Subcutaneous adipose tissue (tissue), 4 donors: Measurements from ENCODE around the gene BRSK2. TPM values are rescaled to one million over a fixed set of nuclear protein-coding genes. Genes with fewer than 3 reads are reported as not detected.

Source experiments
- total RNA-seq, 4 donors: library from RNA; depleted of rRNA; stranded (reverse); fragments of >200 nt; gene quantifications; one replicate each; pipeline ENCODE4 v1.1.0, GENCODE V29; 2016
- TF ChIP-seq, protein P1 (sequence below): fragments of 450-650 bp; IDR thresholded peaks from one replicate; pipeline ENCODE4 v1.5.1; 2016; ENCODE audit warnings: low read depth, mild to moderate bottlenecking, control low read depth, antibody characterized with exemption, moderate library complexity

The BRSK2 gene
- total RNA-seq, 4 donors from 2014 or later = 0.22 to 0.49 TPM; not detected in 2

DNA sequence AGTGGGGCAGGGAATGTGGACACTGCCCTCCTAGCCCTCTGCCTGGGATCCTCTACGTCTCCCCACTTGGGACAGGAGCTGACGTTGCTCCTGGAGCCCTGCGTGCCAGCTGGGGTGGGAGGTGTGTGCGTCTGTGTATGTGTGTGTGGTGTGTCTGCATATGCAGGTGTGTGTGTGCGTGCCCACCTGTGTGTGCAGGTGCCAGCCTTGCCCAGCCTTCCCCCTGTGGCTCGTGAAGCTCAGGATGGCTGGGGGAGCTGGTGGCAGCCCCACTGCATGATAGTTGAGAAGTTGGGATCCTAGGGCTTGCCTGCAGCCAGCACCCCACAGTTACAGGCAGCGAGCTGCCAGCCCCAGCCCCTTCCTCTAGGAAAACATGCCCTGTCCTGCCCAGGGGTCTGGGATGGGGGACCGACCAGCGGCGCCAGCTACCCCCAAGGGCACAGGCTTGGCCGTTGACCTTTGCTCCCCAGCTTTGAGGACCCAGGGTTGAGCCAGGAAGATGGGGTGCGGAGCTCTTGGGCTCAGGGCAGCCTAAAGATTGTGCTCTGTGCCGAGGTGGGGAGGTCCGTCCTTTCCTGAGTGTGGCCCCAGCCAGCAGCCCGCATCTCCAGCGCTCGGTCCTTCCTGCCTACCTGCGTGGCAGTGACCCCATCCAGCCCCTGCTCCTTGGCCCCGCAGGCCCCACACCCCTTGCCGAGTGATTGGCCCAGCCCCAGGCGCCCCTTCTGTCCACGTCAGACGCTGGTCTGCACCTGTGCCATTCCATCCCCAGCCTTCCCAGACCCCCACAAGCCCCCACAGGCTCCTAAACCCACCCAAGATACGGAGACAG lies 15.7 kb downstream of the BRSK2 start:
- TF ChIP-seq, protein P1, sequence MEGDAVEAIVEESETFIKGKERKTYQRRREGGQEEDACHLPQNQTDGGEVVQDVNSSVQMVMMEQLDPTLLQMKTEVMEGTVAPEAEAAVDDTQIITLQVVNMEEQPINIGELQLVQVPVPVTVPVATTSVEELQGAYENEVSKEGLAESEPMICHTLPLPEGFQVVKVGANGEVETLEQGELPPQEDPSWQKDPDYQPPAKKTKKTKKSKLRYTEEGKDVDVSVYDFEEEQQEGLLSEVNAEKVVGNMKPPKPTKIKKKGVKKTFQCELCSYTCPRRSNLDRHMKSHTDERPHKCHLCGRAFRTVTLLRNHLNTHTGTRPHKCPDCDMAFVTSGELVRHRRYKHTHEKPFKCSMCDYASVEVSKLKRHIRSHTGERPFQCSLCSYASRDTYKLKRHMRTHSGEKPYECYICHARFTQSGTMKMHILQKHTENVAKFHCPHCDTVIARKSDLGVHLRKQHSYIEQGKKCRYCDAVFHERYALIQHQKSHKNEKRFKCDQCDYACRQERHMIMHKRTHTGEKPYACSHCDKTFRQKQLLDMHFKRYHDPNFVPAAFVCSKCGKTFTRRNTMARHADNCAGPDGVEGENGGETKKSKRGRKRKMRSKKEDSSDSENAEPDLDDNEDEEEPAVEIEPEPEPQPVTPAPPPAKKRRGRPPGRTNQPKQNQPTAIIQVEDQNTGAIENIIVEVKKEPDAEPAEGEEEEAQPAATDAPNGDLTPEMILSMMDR = no peak

DNA sequence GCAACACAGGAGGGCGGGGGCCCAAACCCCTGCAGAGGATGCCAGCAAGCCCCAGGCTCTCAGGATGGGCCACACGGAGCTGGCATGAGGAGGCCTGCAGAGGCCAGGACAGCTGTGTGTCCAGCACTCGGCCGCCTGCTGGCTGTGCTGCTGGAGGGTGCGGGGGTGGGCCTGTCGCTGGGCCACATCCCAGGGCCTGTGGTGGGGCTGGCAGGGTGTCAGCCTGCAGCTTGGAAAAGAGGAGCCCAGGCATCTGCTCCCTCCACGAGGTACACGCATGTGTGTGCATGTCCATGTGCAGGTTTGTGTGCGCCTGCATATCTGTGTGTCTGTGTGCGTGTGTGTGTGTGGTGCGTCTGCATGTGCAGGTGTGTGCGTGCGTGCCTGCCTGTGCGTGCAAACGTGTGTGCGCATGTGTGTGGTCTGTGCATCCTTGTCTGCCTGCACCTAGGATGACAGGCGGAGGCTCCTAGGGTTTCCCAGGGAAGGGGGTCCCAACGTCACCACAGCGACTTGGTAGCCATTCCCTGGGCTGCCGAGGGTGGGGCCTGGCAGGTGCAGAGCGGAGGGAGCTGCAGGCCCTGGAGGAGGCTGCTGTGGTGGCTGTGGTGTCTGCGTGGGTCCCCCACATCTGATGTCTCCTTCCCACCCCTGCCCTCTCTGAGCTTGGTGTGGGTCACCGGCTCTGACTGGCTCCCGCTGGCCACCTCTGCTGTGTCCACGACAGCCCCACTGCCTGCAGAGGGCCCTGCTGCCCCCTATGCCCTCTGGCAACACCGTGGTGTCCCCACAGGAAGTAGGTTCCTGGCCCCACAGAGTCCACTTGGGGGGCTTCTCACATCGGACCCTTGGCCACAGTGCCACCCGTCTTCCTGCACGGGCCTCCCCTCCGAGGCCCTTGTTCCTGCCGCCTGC lies 17.1 kb downstream of the BRSK2 start:
- TF ChIP-seq, protein P1 = no peak

DNA sequence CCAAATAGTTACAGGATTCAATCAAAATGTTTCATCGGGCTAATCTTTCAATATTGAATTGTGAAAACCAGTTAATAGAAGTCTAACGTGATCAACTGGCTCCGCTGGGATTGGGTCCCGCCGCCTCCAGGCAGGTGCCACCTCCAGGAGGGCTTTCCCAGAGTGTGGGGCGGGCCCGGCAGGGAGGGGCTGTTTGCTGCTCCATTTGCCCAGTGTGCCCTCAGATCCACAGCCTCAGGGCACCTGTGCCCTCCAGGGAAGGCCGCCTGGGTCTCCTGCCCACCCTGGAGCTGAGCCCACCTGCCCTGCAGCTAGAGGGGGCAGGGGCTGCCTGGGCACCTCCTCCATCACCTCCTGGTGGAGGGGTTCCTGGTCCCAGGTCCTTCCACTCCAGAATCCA lies 17.9 kb downstream of the BRSK2 start:
- TF ChIP-seq, protein P1 = no peak

DNA sequence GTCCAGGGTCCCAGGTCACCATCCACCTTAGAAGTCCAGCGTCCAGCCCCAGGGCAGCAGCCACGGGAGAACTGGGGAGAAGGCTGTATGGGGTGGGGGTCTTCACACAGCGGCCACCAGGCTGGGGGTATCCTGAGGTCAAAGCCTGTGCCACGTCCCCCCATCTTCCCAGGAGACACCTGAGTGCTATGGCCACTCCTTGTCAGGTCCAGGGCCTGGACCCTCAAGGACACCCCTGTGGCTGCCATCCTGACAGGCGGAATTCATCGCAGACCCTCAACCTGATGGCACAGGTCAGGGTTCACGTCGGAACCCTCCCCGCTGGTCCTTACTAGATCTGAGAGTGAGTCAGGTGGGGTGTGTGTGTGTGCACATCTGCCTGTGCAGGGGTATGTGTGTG lies 18.6 kb downstream of the BRSK2 start:
- TF ChIP-seq, protein P1 = no peak

DNA sequence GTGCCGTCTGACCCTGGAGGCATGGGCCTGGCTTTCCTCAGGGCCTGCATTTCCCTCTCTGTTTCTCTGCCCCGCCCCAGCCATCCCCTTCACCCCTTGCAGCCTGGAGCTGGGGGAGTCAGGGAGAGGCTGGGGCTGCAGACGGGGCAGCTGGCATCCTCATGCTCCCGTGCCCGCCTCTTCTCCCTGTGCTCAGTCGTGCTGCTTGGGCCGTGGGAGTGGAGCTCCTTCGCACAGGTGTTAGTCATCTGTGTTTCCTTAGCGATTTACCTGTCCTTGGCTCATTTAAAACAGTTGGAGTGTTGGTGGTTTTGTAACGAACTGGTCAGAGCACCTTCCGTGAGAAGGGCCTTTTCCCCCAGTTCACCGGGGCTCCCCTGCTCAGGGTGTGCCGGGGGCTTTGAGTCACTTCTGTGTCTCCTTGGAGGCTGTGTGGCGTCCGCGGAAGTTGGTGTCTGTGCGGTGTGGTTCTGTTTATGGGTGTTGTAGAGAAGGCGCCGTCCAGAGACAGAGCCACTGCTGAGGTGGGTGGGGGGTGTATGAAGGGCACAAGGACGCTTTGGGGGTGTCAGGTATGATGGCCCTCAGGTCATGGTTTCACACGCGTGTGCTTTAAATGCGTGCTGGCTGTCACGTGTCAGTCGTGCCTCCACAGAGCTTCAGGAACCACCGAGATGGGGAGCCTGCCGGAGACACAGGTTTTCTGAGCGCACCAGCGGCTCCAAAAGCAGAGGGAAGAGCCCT lies 19.5 kb downstream of the BRSK2 start:
- TF ChIP-seq, protein P1 = no peak

DNA sequence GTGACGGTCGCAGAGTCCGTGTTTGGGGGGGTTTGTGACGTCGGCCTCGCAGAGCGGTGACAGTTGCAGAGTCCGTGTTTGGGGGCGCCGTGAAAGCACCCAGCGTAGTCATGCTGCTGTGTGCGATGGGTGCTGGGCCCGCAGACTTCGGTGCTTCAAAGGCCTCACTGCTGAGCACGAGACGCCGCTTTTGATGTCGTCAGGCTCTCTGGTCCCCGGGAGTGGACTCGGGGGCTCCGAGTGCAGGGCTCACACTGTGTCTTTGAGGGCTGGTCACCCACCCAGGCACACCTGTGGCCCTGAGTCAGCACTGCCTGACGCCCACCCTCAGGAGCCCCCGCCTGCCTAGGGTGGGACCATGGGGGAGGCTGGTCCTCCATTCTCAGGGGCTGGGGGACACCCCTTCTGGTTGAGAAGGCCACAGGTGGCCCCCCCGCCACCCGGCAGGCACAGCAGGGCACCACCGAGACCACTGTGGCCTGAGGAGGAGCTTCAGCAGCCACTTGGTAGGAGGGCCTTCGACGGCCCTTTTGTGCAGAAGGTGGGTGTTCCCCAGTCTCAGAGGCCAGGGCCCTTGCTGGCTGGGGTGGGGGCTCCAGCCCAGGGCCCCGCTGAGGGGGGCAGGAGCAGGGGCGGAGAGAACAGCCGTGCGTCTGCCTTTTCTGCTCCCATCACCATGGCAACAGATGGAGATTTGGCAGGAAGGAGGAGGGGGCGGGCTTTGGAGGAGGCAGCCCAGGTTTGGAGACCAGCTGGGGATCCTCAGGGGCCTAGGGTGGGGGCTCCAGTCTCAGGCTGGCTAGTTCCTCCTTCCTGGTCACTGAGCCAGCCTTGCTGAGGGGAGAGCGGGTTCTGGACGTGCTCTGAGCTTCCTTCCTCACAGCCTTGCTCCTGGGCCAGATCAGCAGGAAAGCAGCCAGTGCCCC lies 20.9 kb downstream of the BRSK2 start:
- TF ChIP-seq, protein P1 = no peak
